Psoas muscle (tissue), 8 donors: ENCODE data around the gene MRC2. TPM values are rescaled to one million over a fixed set of nuclear protein-coding genes. Genes with fewer than 3 reads are reported as not detected.
A peak's percentile ranks its signal among the peaks of the same experiment; 100 is the strongest.
"Not testable (repeated sequence)": the region's sequence is repeated elsewhere in the genome, so short reads cannot be mapped to it uniquely, and the experiment has no call there.

Experiments used
- ATAC-seq, 4 donors: fragments of 200-7000 bp; cut with Tn5 transposase; one replicate each; pipeline ENCODE4 v1.9.1; 2020; ENCODE audit warnings: moderate library complexity in 3 of 4, mild to moderate bottlenecking in 2 of 4
- DNase-seq, 2 donors: peaks; one replicate each; pipeline ENCODE4 v3.0.0-alpha.2; 2020
- H3K27ac ChIP-seq: fragments of 200-600 bp; one replicate; pipeline ENCODE4 v1.8.0; 2022
- H3K27me3 ChIP-seq, 3 donors: fragments of 200-600 bp in 1 of 3; one replicate each; pipeline versions ENCODE4 v1.6.1 to v1.8.0; 2013 to 2022; ENCODE audit warnings: low read length in 2 of 3, mild to moderate bottlenecking in 2 of 3, moderate library complexity in 1 of 3; ENCODE audit not compliant: insufficient read depth in 3 of 3
- H3K36me3 ChIP-seq, 2 donors: fragments of 200-600 bp in 1 of 2; one replicate each; pipeline versions ENCODE4 v1.6.1 to v1.8.0; 2013 to 2022; ENCODE audit warnings: low read depth in 1 of 2, mild to moderate bottlenecking in 1 of 2, moderate library complexity in 1 of 2; ENCODE audit not compliant: insufficient read depth in 1 of 2
- H3K4me1 ChIP-seq: fragments of 200-600 bp; one replicate; pipeline ENCODE4 v1.8.0; 2022
- H3K4me3 ChIP-seq: fragments of 200-600 bp; one replicate; pipeline ENCODE4 v1.8.0; 2022; ENCODE audit warnings: mild to moderate bottlenecking
- H3K9me3 ChIP-seq: fragments of 200-600 bp; one replicate; pipeline ENCODE4 v1.8.0; 2022
- CTCF ChIP-seq: fragments of 200-600 bp; IDR thresholded peaks from one replicate; pipeline ENCODE4 v1.8.0; 2022; ENCODE audit warnings: antibody characterized with exemption
- WGBS, 3 donors: extraction: QIAGEN DNeasy Blood & Tissue Kit; methylation state at CpG; one replicate each; pipeline versions ENCODE4 v1.1.6 to v1.1.7; 2013; 5-methylcytosine and 5-hydroxymethylcytosine counted together
- intact Hi-C, 2 donors: fragments of 100-400 bp; cut with DNase I; formaldehyde crosslinking; loops; one replicate each; pipeline versions ENCODE4 v1.11.0 to v1.14.2; 2022
- polyA plus RNA-seq, 3 donors: library from polyadenylated mRNA; stranded (reverse); fragments of 200-250 nt; gene quantifications; one replicate each; pipeline ENCODE4 v1.2.3, GENCODE V29; 2013
- total RNA-seq, 4 donors: library from RNA; stranded (reverse); fragmentation: NEBNext Ultra II Directional in 2 of 4; extraction: Animal tissue kit (Norgen Biotek cat#: 25700) in 2 of 4; gene quantifications; one replicate each; pipeline versions ENCODE4 v1.2.1 to v1.2.4, GENCODE V29; 2021 to 2023
- donor health status: healthy with polysubstance abuse.
- donor health status: DM: no; HTN: no; CAD: no; lungs with moderate emphysema.
- donor health status: Bipolar disorder and iron deficiency.
- donor health status: healthy.
- donor health status: DM: yes; HTN: yes; CAD: no.
- donor health status: DM: no; HTN: no; CAD: no.
- donor health status: DM: no; HTN: no; CAD: no.
- donor health status: DM: yes; HTN: yes; CAD: no.

The MRC2 gene
- total and polyA plus RNA-seq, 7 donors = 3.5 to 17.5 (median 5.9) TPM

- Histone ChIP-seq H3K27ac (no peak overlapping the region), H3K4me3 (no peak overlapping the region), H3K36me3 (no peaks in the 10 kb centered on the region), H3K9me3 (no peaks in the 10 kb centered on the region), H3K27me3 (no peaks in the 10 kb centered on the region), H3K4me1 (no peaks in the 10 kb centered on the region)
- WGBS, 3 donors = 92 to 95% (median 95%) methylated on average over 17 to 20 of the region's 20 CpGs
- no peak for TF ChIP-seq CTCF
- no peak for DNase-seq
- intact Hi-C loops = no loop called here
- ATAC-seq = no peak
These were observed 64.7 kb downstream of the MRC2 start for GRCh38 chr17:62692159-62692651.

GRCh38 chr17:62692721-62693431, 65.4 kb downstream of the MRC2 start:
- H3K27me3 ChIP-seq = no peaks in the 10 kb centered on the region
- H3K4me3 ChIP-seq = no peak overlapping the region
- H3K4me1 ChIP-seq = no peaks in the 10 kb centered on the region
- 74 to 81% (median 81%) methylated on average over 12 to 14 of the region's 14 CpGs for WGBS, 3 donors
- no peak overlapping the region for H3K27ac ChIP-seq
- ATAC-seq (peak in 2 of 4 donors; percentile 10 to 40), DNase-seq (peak in 1 of 2 donors; percentile 64)
- intact Hi-C loops = no loop called here
- no peaks in the 10 kb centered on the region for H3K9me3 ChIP-seq
- no peak for TF ChIP-seq CTCF
- no peaks in the 10 kb centered on the region for H3K36me3 ChIP-seq

GRCh38 chr17:62693616-62694409, 66.3 kb downstream of the MRC2 start:
- no peak for ATAC-seq
- 78 to 81% (median 79%) methylated on average over 19 of the region's 19 CpGs for WGBS, 3 donors
- intact Hi-C loops = no loop called here
- Histone ChIP-seq H3K27ac (no peak overlapping the region), H3K4me1 (no peaks in the 10 kb centered on the region), H3K9me3 (no peaks in the 10 kb centered on the region), H3K4me3 (no peak overlapping the region), H3K36me3 (no peaks in the 10 kb centered on the region), H3K27me3 (no peaks in the 10 kb centered on the region)
- no peak for DNase-seq
- TF ChIP-seq CTCF = no peak

GRCh38 chr17:62695093-62695738, 67.7 kb downstream of the MRC2 start:
- H3K4me3 ChIP-seq, H3K9me3 ChIP-seq, intact Hi-C loops, H3K27me3 ChIP-seq, H3K36me3 ChIP-seq, ATAC-seq, H3K27ac ChIP-seq, H3K4me1 ChIP-seq: not testable (repeated sequence)
- 83 to 93% (median 89%) methylated on average over 5 of the region's 5 CpGs for WGBS, 3 donors
- DNase-seq = peak in 1 of 2 donors; percentile 52

- Histone ChIP-seq H3K4me1 (no peaks in the 10 kb centered on the region), H3K27me3 (peaks cover 0 to 3% (median 0%) of the 10 kb centered on the region in 3 donors), H3K9me3 (no peaks in the 10 kb centered on the region), H3K4me3 (no peak overlapping the region), H3K36me3 (no peaks in the 10 kb centered on the region), H3K27ac (no peak overlapping the region)
- no peak for TF ChIP-seq CTCF
- 83 to 97% (median 88%) methylated on average over 10 of the region's 10 CpGs for WGBS, 3 donors
- DNase-seq = peak in 1 of 2 donors; percentile 44
- ATAC-seq = peak in 1 of 4 donors; percentile 8
- intact Hi-C loops = no loop called here
These were observed 68.8 kb downstream of the MRC2 start for GRCh38 chr17:62696256-62696655.
